Fibroblast of skin of back (primary cell): ENCODE results near the gene CAPN1.
A peak's percentile ranks its signal among the peaks of the same experiment; 100 is the strongest.
"Not testable (repeated sequence)": the region's sequence is repeated elsewhere in the genome, so short reads cannot be mapped to it uniquely, and the experiment has no call there.

ENCODE experiments used
- DNase-seq: peaks from one replicate; pipeline ENCODE4 v3.0.0-alpha.2; 2013

CAPN1 gene

GRCh38 chr11:65219930-65220213 is 38.1 kb downstream of the CAPN1 start:
- DNase-seq = no peak

- no peak for DNase-seq
Measured at GRCh38 chr11:65221026-65221425, 39.3 kb downstream of the CAPN1 start.

GRCh38 chr11:65223011-65223410 is 41.3 kb downstream of the CAPN1 start:
- DNase-seq = no peak

GRCh38 chr11:65224930-65225278 is 43.2 kb downstream of the CAPN1 start:
- DNase-seq = peak; percentile 68

- DNase-seq = peak; percentile 45
Measured at GRCh38 chr11:65225279-65226102, 43.8 kb downstream of the CAPN1 start.

- DNase-seq = no peak
Measured at GRCh38 chr11:65226103-65226442, 44.3 kb downstream of the CAPN1 start.

GRCh38 chr11:65227879-65228278 is 46.2 kb downstream of the CAPN1 start:
- DNase-seq = no peak

- DNase-seq = no peak
Measured at GRCh38 chr11:65236194-65237059, 54.7 kb downstream of the CAPN1 start.

- DNase-seq = not testable (repeated sequence)
Measured at GRCh38 chr11:65238302-65238701, 56.6 kb downstream of the CAPN1 start.

- no peak for DNase-seq
Measured at GRCh38 chr11:65241134-65241533, 59.4 kb downstream of the CAPN1 start.

- DNase-seq = no peak
Measured at GRCh38 chr11:65241692-65242091, 60.0 kb downstream of the CAPN1 start.

- no peak for DNase-seq
Measured at GRCh38 chr11:65242389-65242788, 60.7 kb downstream of the CAPN1 start.

GRCh38 chr11:65243797-65244196 is 62.1 kb downstream of the CAPN1 start:
- DNase-seq = no peak

- not testable (repeated sequence) for DNase-seq
Measured at GRCh38 chr11:65245046-65245445, 63.3 kb downstream of the CAPN1 start.

- no peak for DNase-seq
Measured at GRCh38 chr11:65246506-65246905, 64.8 kb downstream of the CAPN1 start.

- not testable (repeated sequence) for DNase-seq
Measured at GRCh38 chr11:65248184-65248710, 66.5 kb downstream of the CAPN1 start.

- no peak for DNase-seq
Measured at GRCh38 chr11:65251476-65251875, 69.7 kb downstream of the CAPN1 start.

GRCh38 chr11:65254724-65255123 is 73.0 kb downstream of the CAPN1 start:
- DNase-seq = no peak

GRCh38 chr11:65258988-65259387 is 77.3 kb downstream of the CAPN1 start:
- no peak for DNase-seq

GRCh38 chr11:65260302-65260701 is 78.6 kb downstream of the CAPN1 start:
- DNase-seq = no peak

GRCh38 chr11:65260756-65261590 is 79.2 kb downstream of the CAPN1 start:
- no peak for DNase-seq
